GM21619 (cell line): ENCODE data around the gene FAM90A26.
"Not testable (repeated sequence)": the region's sequence is repeated elsewhere in the genome, so short reads cannot be mapped to it uniquely, and the experiment has no call there.

Experiments
- ATAC-seq: cut with Tn5 transposase; IDR thresholded peaks from one replicate; pipeline ENCODE4 v1.9.1; 2021; ENCODE audit not compliant: unreplicated experiment

The FAM90A26 gene

GRCh38 chr4:9169791-9170459, at the start of gene FAM90A26:
Gene FAM90A26, plus strand, starts transcription at chr4:9170409. Its CDS starts 2,764 bp downstream, at chr4:9173173.
- ATAC-seq, result not testable (repeated sequence)

GRCh38 chr4:9122711-9123110, 47.5 kb upstream of the FAM90A26 start:
- ATAC-seq, result not testable (repeated sequence)

- not testable (repeated sequence) for ATAC-seq
Observed at GRCh38 chr4:9123572-9124007, 46.6 kb upstream of the FAM90A26 start.

GRCh38 chr4:9125601-9126161, 44.5 kb upstream of the FAM90A26 start:
- ATAC-seq, result not testable (repeated sequence)

- not testable (repeated sequence) for ATAC-seq
Observed at GRCh38 chr4:9131420-9131819, 38.8 kb upstream of the FAM90A26 start.

GRCh38 chr4:9132849-9133248, 37.4 kb upstream of the FAM90A26 start:
- not testable (repeated sequence) for ATAC-seq

GRCh38 chr4:9134011-9134410, 36.2 kb upstream of the FAM90A26 start:
- ATAC-seq, result not testable (repeated sequence)

GRCh38 chr4:9134556-9134955, 35.7 kb upstream of the FAM90A26 start:
- not testable (repeated sequence) for ATAC-seq

GRCh38 chr4:9141050-9141449, 29.2 kb upstream of the FAM90A26 start:
- not testable (repeated sequence) for ATAC-seq

- ATAC-seq, result not testable (repeated sequence)
Observed at GRCh38 chr4:9142786-9143185, 27.4 kb upstream of the FAM90A26 start.

- ATAC-seq, result no peak
Observed at GRCh38 chr4:9143421-9144080, 26.7 kb upstream of the FAM90A26 start.

GRCh38 chr4:9146967-9147366, 23.2 kb upstream of the FAM90A26 start:
- ATAC-seq, result no peak

- ATAC-seq, result not testable (repeated sequence)
Observed at GRCh38 chr4:9147368-9147767, 22.8 kb upstream of the FAM90A26 start.

GRCh38 chr4:9148611-9149409, 21.4 kb upstream of the FAM90A26 start:
- not testable (repeated sequence) for ATAC-seq

- not testable (repeated sequence) for ATAC-seq
Observed at GRCh38 chr4:9151809-9152179, 18.4 kb upstream of the FAM90A26 start.

GRCh38 chr4:9152180-9153007, 17.8 kb upstream of the FAM90A26 start:
- not testable (repeated sequence) for ATAC-seq

- not testable (repeated sequence) for ATAC-seq
Observed at GRCh38 chr4:9153008-9153570, 17.1 kb upstream of the FAM90A26 start.

GRCh38 chr4:9153571-9154157, 16.5 kb upstream of the FAM90A26 start:
- ATAC-seq, result not testable (repeated sequence)

- not testable (repeated sequence) for ATAC-seq
Observed at GRCh38 chr4:9155101-9155886, 14.9 kb upstream of the FAM90A26 start.
